Measurements from ENCODE around the gene PDRG1. TPM values are rescaled to one million over a fixed set of nuclear protein-coding genes. Genes with fewer than 3 reads are reported as not detected.

PDRG1 gene
- polyA plus RNA-seq: 50.6 and 57.5 TPM in 2 replicates
- polyA minus RNA-seq: 16.6 and 17.2 TPM in 2 replicates

GRCh38 chr20:31951530-31952453, at the start of gene PDRG1:
PDRG1 (minus strand) TSS chr20:31952046; CDS start chr20:31951961, 85 bp downstream.
- Histone ChIP-seq H3K9me3 (ENCODE audit: low read length) (no peaks in the 10 kb centered on the region), H3K9me2 (ENCODE audit: insufficient read depth, low read length) (no peaks in the 10 kb centered on the region), H3K4me3 (ENCODE audit: low read length) (peak within 1 kb of the TSS; percentile 71), H3K36me3 (ENCODE audit: insufficient read depth, low read length) (peaks cover 15% of the 10 kb centered on the region), H3K9ac (ENCODE audit: low read length) (peak within 1 kb of the TSS; percentile 81), H3K79me2 (replicated peaks; ENCODE audit: insufficient read depth, low read length) (peaks cover 23% of the 10 kb centered on the region), H4K20me1 (ENCODE audit: insufficient read depth) (no peaks in the 10 kb centered on the region), H2AFZ (ENCODE audit: low read depth, low read length) (peak within 1 kb of the TSS; percentile 67), H3F3A (ENCODE audit: insufficient read depth, low read length, poor library complexity, severe bottlenecking) (no peaks in the 10 kb centered on the region), H3K27ac (ENCODE audit: low read length) (peak within 1 kb of the TSS; percentile 69), H3K4me2 (ENCODE audit: low read length) (peak within 1 kb of the TSS; percentile 76), H3K27me3 (ENCODE audit: insufficient read depth, low read depth, low read length) (no peaks in the 10 kb centered on the region)
- TF ChIP-seq REST (IDR thresholded peaks at IDR 0.05; ENCODE audit: borderline replicate concordance) (peak; percentile 91), RAD21 (conservative IDR thresholded peaks at IDR 0.05) (peak; percentile 95), CTCF (IDR thresholded peaks at IDR 0.05; ENCODE audit: poor library complexity, severe bottlenecking) (peak; percentile 100), MXI1 (conservative IDR thresholded peaks at IDR 0.05; ENCODE audit: poor library complexity, severe bottlenecking) (peak; percentile 88), POLR2AphosphoS5 (IDR thresholded peaks at IDR 0.05) (peak; percentile 96), EP300 (conservative IDR thresholded peaks at IDR 0.05; ENCODE audit: poor library complexity, severe bottlenecking) (peak; percentile 54), EZH2 (IDR thresholded peaks at IDR 0.05; ENCODE audit: borderline replicate concordance, insufficient read depth, low read length, poor library complexity, severe bottlenecking) (no peak), SMC3 (conservative IDR thresholded peaks at IDR 0.05; ENCODE audit: poor library complexity) (peak; percentile 97), TAF1 (IDR thresholded peaks at IDR 0.05; ENCODE audit: low read depth) (peak; percentile 98)

GRCh38 chr20:31998246-31998645, 46.4 kb upstream of the PDRG1 start:
- peaks cover 11% of the 10 kb centered on the region for H4K20me1 ChIP-seq (ENCODE audit: insufficient read depth)
- H3K9ac ChIP-seq (ENCODE audit: low read length): no peak overlapping the region
- peaks cover 29% of the 10 kb centered on the region for H3K27me3 ChIP-seq (ENCODE audit: insufficient read depth, low read depth, low read length)
- no peak overlapping the region for H2AFZ ChIP-seq (ENCODE audit: low read depth, low read length)
- no peaks in the 10 kb centered on the region for H3F3A ChIP-seq (ENCODE audit: insufficient read depth, low read length, poor library complexity, severe bottlenecking)
- no peaks in the 10 kb centered on the region for H3K9me2 ChIP-seq (ENCODE audit: insufficient read depth, low read length)
- no peak for TF ChIP-seq TAF1 (IDR thresholded peaks at IDR 0.05; ENCODE audit: low read depth)
- no peak for TF ChIP-seq EZH2 (IDR thresholded peaks at IDR 0.05; ENCODE audit: borderline replicate concordance, insufficient read depth, low read length, poor library complexity, severe bottlenecking)
- no peak for TF ChIP-seq REST (IDR thresholded peaks at IDR 0.05; ENCODE audit: borderline replicate concordance)
- TF ChIP-seq CTCF (IDR thresholded peaks at IDR 0.05; ENCODE audit: poor library complexity, severe bottlenecking): no peak
- TF ChIP-seq SMC3 (conservative IDR thresholded peaks at IDR 0.05; ENCODE audit: poor library complexity): no peak
- no peak overlapping the region for H3K27ac ChIP-seq (ENCODE audit: low read length)
- H3K4me2 ChIP-seq (ENCODE audit: low read length): no peak overlapping the region
- H3K4me3 ChIP-seq (ENCODE audit: low read length): no peak overlapping the region
- peaks cover 9% of the 10 kb centered on the region for H3K36me3 ChIP-seq (ENCODE audit: insufficient read depth, low read length)
- H3K9me3 ChIP-seq (ENCODE audit: low read length): no peaks in the 10 kb centered on the region
- H3K79me2 ChIP-seq (replicated peaks; ENCODE audit: insufficient read depth, low read length): no peaks in the 10 kb centered on the region
